Esophagus squamous epithelium (tissue), 4 donors: ENCODE results near the gene CCM2.

Experiments used
- CTCF ChIP-seq, 6 experiments: fragments of 450-650 bp in 4 of 6; fragments of 200-600 bp in 2 of 6; sonication (generic) in 2 of 6; IDR thresholded peaks; one replicate each; pipeline ENCODE4 v1.5.1; 2016 to 2019; ENCODE audit warnings: antibody characterized with exemption in 6 of 6, mild to moderate bottlenecking in 4 of 6, moderate library complexity in 4 of 6
- POLR2A ChIP-seq, 4 donors: fragments of 450-650 bp; IDR thresholded peaks; one replicate each; pipeline ENCODE4 v1.6.1; 2017; ENCODE audit warnings: antibody characterized with exemption in 4 of 4, mild to moderate bottlenecking in 4 of 4, moderate library complexity in 3 of 4

GRCh38 chr7:45055016-45055415, 55.0 kb downstream of the CCM2 start:
- no peak for TF ChIP-seq POLR2A (IDR thresholded peaks at IDR 0.05)
- no peak for TF ChIP-seq CTCF (IDR thresholded peaks at IDR 0.05)
